GM19239 (cell line): ENCODE measurements around the gene MORC4.
"Not testable (repeated sequence)": the region's sequence is repeated elsewhere in the genome, so short reads cannot be mapped to it uniquely, and the experiment has no call there.

Experiments
- DNase-seq: peaks from one replicate; pipeline ENCODE4 v3.0.0; 2011; ENCODE audit warnings: low spot score; ENCODE audit not compliant: insufficient read length
- FAIRE-seq: peaks from 2 replicates; lab custom pipeline; 2011; peaks lifted over from hg19 to GRCh38; lab: Jason Lieb, UNC

MORC4 gene

DNA sequence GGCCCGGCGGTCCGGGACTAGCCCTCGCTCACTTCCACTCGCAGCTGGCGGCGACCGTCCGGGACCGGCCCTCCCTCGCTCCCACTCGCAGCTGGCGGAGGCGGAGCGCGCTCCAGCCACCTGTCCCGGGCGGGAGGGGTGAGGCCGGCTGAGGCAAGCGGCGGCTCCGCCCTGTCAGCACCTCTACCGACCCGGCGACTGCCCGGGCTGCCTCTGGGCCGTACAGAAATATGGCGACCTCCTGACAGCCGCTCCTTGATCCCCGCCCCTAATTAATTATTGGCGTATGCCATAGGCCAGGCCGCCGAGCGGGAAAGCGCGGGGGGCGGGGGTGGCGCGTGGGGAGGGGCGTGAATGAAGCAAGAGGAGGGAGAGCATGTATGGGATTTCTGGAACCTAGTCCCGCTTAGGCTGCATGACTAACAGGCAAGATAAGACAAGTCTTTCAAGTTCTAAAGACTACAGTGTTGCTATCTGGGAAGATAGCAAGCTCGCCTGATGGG, at the start of gene MORC4:
Gene MORC4 (minus strand): TSS at position 200 of the 503 bp plus-strand sequence. CDS start 243 bp downstream, outside the sequence.
- DNase-seq (peak; percentile 18), FAIRE-seq (peak; percentile 14)

DNA sequence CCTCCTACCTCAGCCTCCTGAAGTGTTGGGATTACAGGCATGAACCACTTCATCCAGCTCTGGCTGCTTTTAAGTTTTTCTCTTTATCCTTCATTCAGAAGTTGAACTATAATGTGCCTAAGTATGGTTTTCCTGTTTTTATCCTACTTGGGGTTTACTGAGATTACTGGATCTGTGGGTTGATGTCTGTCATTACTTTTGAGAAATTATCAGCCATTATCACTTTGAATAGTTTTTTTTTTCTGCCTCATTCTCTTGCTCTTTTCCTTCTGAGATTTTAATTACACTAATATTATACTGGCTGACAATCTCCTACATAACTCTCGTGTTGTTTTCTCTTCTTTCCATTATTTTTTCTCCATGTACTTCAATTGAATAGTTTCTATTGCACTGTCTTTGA, 47.6 kb upstream of the MORC4 start:
- DNase-seq (no peak), FAIRE-seq (no peak)

DNA sequence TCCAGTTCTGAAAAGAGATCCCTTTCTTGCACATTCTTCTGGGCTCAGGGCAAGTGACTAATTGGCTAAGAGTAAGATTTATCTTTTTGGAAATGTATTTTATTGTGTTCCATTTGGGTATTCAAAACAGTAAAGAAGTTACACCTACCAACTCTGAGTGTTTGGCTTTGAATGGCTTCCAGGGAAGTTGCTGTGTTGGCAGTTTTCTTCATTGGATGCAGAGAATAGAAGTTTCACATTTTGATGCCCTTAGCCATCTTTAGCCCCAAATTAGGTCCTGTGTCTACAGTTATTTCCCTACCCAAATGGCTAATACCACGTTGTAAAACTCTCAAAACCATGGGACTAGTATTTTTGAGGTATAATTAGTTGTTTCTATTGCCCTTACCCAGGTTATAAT, 29.7 kb upstream of the MORC4 start:
- FAIRE-seq (no peak), DNase-seq (no peak)

DNA sequence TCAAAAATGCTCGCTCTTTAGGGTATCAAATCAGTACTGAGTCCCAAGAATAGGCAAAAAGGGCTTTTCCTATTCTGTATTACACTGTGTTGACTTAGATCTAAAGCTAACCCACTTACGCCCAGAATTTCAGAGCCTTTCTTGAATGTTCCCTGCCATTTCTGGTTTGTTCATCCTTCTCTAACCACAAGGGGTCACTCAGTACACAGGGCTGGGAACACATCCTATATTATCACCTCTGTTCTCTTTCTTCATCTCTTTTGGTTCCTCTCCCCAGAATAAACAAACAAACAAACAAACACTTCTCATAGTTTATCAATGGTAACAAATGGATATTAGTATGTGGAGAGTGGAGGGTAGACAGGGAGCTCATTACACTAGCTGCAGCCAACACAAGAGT, 25.5 kb upstream of the MORC4 start:
- DNase-seq, result no peak
- FAIRE-seq, result no peak

DNA sequence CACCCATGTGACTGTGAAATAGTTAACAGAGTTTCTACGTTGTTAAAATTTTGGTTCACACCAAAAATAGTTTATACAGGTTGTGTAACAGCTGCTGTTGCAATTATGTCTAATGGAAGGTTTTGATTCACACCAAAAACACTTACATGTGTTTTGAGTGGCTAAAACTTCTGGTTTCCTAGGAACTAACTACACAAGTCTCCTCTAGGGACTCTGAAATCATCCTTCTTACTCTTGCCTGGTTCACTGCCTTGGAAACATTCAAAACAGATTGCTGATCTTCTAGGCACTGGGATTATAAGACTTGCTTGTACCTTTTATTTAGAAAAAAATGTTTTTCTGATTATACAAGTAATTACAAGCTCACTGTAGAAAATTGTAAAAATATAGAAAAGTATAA, 14.9 kb upstream of the MORC4 start:
- FAIRE-seq (no peak), DNase-seq (no peak)

DNA sequence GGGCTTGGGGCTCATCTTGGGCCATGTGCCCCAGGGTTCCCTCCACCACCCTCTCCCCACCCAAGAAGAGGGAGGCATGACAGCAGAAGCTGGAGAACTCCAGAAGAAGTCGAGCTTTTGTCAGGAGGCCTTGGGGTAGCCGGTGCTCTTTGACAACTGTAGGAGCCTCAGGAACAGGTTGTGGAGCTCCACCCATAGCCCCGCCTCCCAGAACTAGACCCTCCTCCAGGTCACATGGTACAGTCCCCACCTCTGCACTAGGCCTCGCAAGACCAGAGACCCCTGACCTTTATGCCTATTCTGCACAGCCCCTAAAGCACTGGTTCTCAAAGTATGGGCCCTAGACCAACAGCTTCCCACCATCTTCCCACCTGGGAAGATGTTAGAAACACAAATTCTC, 8.0 kb upstream of the MORC4 start:
- DNase-seq (no peak), FAIRE-seq (no peak)

DNA sequence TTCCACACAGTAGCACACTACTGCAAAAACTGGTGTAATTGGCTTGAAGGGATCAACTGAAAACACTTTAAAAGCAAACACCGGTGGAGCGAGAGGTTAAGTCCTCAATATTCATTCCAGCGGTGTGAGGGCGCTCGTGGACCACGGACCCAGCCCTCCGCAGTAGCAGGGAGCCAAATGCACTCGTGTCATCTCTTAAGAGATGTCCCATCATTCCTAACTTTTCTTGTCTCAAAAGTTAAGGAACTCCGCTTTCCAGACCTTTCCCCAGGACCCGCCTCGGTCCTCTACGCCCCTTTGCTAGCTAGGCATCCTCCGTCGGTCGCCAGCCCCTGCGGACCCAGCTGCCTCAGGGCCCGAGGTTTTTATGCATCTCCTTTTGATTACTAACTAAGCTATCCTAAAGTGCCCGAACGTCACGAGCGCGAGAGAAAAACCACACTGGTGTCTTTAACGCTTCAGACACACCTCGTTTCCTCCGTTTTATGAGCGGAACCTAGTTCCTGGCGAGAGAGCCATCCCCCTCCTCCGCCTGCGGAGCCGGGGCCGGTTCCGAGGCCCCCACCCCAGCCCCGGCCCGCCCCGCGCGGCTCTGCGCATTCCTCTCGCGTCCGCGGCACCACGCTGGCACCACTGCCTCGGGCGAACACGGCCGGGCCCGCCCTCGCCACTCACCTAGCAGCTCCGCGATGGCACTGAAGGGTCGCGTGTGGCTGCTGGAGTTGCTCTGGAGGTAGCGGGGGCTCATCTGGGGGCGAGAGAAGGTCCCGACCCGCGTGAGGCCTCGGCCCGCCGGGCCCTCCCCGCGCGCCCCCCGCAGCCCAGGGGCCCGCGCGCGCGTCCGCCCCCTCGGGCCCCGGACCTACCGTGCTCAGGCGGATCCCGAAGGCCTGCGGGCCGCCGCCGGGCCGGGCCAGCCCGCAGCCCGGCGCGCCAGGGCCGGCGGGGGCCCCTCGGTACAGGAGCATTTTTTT, 723 bp downstream of the MORC4 start:
- peak; percentile 2 for DNase-seq
- FAIRE-seq, result peak; percentile 83

DNA sequence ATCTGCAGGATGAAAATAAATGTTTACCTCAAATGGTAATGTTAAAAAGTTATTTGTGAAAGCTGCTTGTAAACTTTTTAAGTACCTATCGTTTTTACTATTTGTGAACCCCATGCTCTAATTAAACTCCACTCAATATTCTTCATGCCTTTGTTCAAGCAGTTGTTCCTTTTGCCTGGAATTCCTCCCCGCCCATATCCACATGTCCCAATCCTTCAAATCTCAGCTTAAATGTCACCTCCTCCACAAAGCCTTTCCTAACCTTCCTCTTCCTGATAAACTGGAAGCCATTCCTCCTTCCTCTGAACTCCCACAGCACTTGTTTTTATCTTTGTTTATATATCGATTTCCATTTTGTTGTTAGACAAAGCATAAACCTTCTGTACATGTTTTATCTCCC, 2.4 kb downstream of the MORC4 start:
- DNase-seq (no peak), FAIRE-seq (no peak)

DNA sequence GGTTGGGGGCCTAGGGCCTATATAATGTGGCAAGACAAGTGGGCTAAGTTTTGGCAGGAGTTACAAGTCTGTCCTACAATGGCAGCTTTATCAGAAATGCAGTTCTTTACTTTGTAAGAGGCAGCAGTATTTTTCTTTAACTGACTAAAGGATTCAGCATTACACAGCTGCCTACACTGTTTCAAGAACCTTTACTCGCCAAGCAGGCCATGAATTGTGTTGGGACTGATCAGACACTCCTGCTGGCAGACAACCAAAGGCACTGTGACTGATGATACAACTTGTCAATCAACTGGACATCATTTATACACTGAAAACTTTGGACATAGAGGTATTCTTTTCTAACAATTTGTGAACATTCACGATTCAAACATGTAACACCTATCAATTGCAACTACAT, 4.3 kb downstream of the MORC4 start:
- no peak for FAIRE-seq
- no peak for DNase-seq

DNA sequence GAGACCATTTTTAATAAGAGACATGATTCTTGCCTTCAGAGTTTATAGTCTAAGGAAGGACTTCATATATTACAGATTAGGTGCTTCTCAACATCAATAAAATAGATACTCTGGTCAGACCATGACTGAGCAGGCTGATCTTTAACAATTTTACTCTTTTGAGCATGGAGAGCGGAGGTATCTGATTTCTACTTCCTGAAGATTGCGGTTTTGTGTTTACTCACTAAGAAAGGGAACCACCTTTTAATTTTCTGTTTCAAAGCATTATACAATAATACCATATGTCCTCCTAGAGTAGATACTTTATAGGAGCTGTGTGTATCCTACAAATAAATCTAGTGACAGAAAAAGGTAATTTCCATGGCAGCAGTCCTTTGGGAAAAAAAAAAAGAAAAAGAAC, 12.5 kb downstream of the MORC4 start:
- DNase-seq (no peak), FAIRE-seq (no peak)

DNA sequence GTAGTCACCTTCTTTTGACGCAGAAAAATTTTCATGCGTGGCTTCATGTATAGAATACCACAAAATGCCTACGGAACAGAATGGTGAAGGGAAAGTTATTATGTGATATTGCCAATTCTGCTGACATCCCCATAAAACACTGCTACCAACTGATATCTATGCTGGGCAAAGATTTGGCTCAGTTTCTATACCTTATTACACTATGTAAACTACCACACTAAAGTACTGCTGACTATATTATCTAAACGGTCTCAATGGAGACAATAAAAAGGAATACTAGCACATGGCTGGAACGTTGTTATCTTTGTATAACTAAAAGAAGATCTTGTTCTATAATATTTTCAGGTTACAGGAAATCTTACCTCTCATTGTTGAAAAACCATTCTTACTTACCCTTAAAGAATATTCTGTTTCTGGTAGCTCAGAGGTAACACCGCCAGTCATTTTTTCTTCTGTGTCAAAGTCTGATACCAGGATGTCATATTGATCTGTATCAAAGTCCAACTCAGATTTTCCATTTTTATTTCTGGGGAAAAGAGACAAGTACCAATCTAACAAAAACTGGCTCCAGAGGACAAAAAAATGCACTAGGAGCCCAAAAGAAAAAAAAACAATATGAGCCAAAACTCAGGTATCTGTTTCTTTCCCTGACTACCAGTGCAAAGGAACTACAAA, 18.9 kb downstream of the MORC4 start:
- FAIRE-seq (no peak), DNase-seq (no peak)

DNA sequence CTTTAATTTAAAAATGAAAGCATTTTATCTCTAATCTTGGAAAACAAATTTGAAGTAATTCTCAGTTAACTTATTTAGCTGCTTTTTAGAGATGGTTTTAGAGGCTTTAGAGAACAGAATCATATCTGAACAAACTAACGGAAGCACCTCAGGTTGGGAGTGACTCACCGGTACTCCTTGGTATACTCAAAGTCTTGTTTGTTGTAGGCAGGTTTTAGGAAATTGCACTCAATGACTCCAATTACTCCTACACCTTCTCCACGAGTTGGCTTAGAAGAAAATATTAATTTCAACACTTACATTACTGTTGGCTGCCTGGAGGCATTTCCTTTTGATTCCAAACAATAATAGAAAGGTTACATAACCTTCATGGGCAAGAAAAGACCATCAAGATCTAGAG, 23.6 kb downstream of the MORC4 start:
- DNase-seq (no peak), FAIRE-seq (no peak)

DNA sequence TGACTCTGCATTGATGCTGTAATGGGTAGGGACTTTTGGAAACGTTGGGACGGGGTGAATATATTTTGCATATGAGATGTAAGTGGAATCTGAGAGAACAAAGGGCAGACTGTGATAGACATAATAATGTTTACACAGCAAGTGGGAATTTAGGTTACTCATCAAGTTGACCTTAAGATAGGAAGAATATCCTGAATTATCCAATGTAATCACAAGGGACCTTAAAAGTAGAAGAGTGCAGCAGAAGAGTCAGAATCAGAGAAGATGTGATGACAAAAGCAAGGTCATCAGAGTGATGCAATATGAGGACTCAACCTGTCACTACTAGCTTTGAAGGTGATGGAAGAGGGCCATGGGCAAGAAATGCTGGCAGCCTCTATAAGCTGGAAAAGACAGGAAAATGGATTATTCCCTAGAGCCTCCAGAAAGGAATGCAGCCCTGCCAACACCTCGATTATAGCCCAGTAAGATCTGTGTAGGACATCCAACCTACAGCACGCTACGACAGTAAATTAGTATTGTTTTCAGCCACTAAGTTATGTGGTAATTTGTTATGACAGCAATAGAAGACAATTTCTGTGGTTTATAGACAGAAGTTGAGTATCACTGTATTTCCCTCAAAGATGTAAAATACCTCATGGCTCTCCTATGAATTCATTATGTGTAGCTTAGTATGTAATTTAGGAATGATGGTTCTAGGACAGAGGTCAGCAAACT, 26.4 kb downstream of the MORC4 start:
- DNase-seq (no peak), FAIRE-seq (no peak)

DNA sequence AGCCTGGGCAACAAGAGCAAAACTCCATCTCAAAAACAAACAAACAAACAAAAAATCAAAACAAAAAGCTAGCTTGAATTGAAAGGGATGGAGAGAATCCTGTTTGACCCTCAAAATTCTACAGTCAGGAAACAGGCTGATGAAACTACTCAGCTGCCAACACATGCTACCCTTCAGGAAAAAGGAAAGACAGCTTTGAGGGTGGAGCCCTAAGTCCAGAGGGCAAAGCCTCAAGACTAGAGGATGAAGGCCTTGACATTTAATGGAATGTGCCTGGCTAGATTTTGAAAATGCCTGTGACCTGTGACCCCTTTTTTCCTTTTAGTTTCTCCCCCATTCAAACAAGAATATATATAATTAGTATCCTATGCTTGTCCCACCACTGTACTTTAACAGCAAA, 27.1 kb downstream of the MORC4 start:
- DNase-seq, result no peak
- no peak for FAIRE-seq

DNA sequence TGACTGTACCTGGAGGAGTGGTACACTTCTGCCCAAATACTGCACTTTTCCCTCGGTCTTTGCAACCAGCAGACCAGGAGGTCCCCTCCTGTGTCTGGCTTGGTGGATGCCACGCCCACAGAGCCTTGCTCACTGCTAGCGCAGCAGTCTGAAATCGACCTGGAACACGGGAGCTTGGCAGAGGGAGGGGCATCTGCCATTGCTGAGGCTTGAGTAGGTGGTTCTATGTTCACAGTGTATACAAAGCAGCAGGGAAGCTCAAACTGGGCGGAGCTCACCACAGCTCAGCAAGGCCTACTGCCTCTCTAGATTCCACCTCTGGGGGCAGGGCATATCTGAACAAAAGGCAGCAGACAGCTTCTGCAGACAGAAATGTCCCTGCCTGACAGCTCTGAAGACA, 33.5 kb downstream of the MORC4 start:
- not testable (repeated sequence) for DNase-seq

DNA sequence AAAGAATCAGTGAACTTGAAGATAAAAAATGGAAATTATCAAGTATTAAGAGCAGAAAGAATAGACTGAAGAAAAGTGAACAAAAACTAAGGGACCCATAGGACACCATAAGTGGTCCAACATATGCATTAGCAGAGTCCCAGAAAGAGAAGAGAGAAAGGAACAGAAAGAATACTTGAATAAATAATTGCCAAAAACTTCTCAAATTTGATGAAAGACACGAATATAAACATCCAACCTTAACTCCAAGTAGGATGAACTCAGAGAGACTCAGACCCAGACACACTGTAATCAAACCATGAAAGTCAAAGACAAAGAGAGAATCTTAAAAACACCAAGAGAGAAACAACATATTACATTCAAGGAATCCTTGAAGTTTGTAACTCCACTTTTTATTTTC, 35.7 kb downstream of the MORC4 start:
- no peak for DNase-seq
- no peak for FAIRE-seq

More for the DNA sequence above, 33.5 kb downstream of the MORC4 start:
- FAIRE-seq, result not testable (repeated sequence)

DNA sequence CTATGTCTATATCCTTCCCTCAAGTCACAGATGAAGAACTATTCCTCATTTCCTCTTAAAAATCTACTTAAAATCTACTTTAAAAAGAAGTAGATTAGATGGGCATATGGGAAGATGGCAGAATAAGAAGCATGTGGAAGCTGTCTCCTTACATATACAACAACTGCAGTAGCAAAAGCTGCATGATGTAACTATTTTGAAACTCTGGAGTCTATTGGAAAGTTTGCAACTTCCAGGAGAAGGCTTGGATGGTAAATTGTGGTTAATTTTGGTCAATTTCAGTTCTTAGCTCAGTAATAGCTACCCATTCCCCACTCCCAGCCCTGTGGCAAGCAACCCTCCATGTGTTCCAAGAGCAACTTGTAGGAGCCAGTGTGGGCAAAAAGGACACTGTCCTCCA, 36.9 kb downstream of the MORC4 start:
- FAIRE-seq (no peak), DNase-seq (no peak)

DNA sequence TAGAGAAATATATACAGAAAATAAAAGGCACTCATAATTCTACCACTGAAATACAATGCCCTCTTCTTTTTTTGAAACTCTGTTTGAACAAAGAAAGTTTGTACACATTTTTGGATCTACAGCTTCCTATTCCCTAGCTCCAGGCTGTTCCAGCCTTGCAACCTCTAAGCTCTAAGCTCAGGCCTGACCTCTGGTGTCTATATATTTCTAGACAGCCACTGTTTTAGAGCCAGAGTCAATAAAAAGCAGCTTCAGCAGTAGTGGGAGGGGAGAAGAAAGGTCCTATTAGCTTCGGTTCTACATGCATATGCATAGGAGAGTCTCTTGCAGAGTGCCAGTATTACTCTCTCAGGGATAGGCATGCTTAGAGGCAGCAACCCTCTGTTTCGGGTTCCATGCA, 40.1 kb downstream of the MORC4 start:
- DNase-seq (no peak), FAIRE-seq (no peak)

DNA sequence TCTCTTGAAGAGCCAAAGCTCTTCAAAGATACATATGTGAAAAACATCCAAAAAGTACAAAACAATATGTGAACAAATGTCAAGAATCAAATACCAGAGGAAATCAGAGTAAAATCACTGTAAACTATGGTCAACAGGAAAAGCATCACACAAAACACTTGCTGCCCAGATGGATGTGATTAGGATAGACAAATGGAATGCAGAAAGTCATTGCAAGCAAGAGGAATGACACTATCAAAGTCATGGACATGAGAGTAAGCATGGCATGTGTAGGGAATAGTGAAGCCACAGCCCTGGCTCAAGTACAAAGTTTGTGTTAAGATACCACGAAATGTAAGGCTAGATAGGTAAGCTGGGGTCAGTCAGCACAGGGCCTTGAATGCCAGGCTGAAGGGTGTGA, 42.2 kb downstream of the MORC4 start:
- FAIRE-seq, result no peak
- DNase-seq, result no peak

DNA sequence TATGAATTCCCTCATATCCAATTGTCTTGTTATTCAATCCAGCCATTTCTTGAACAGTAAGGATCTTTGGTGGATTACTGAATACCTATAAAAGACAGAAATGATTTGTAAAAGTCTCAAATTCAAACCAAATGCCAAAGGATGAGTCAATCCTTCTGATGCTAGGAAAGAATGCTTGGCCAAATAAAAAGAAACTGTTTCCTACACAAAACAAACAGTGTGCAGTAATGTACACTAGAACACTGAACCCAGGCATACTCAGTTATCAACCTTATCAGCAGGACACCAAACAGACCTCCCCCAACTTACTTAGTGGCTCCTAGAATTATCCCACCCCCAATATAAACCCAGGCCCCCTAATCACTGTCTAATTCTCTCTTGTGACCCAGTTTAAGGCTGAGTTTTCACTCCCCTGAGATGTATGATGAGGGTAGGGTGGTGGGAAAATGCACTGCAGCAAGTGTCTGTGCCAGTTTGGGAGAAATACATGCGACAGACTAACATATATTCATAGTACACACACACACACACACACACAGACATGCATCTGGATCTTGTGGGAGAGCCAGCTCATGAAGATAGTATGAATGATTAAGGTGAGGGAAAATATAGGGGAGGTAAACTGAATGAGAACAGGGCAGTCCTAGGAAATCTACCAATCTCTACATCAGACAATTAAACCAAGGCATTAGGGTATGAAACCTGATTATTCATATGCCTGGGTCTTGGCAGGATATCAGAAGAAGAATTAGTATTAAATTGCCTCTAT, 44.8 kb downstream of the MORC4 start:
- DNase-seq, result no peak
- FAIRE-seq, result no peak
